AG10803 (cell line): ENCODE measurements around the gene ARL2BP.
"Not testable (repeated sequence)": the region's sequence is repeated elsewhere in the genome, so short reads cannot be mapped to it uniquely, and the experiment has no call there.

Source experiments
- DNase-seq: peaks from one replicate; pipeline ENCODE4 v3.0.0; 2010; ENCODE audit warnings: low read depth
- H3K4me3 ChIP-seq: 2 replicates; pipeline ENCODE4 v1.5.1; 2011; ENCODE audit warnings: mild to moderate bottlenecking, low read length, control low read depth
- CTCF ChIP-seq: conservative IDR thresholded peaks from 2 replicates; pipeline ENCODE4 v1.5.1; 2011; ENCODE audit warnings: mild to moderate bottlenecking, low read length, control low read depth, inconsistent platforms

ARL2BP gene

GRCh38 chr16:57244767-57245471 lies at the start of gene ARL2BP:
Gene ARL2BP (plus strand): TSS chr16:57245259. CDS start chr16:57245368, 109 bp downstream.
- TF ChIP-seq CTCF: 0 out of 2 replicates have a peak, but pooled peaks have one; percentile 18
- peak within 1 kb of the TSS; percentile 74 for H3K4me3 ChIP-seq
- peak; percentile 98 for DNase-seq

GRCh38 chr16:57196286-57196685 lies 48.8 kb upstream of the ARL2BP start:
- DNase-seq: no peak
- TF ChIP-seq CTCF: no peak

GRCh38 chr16:57196753-57197152 lies 48.3 kb upstream of the ARL2BP start:
- H3K4me3 ChIP-seq: no peak overlapping the region
- TF ChIP-seq CTCF: no peak
- DNase-seq: no peak

More at GRCh38 chr16:57196286-57196685, 48.8 kb upstream of the ARL2BP start:
- no peak overlapping the region for H3K4me3 ChIP-seq

- not testable (repeated sequence) for DNase-seq
These were observed 44.7 kb upstream of the ARL2BP start for GRCh38 chr16:57200321-57200720.

GRCh38 chr16:57200926-57201325 lies 44.1 kb upstream of the ARL2BP start:
- H3K4me3 ChIP-seq: not testable (repeated sequence)

More at GRCh38 chr16:57200321-57200720, 44.7 kb upstream of the ARL2BP start:
- H3K4me3 ChIP-seq: not testable (repeated sequence)

GRCh38 chr16:57202095-57202886 lies 42.8 kb upstream of the ARL2BP start:
- no peak for DNase-seq
- TF ChIP-seq CTCF: no peak
- no peak overlapping the region for H3K4me3 ChIP-seq

More at GRCh38 chr16:57200926-57201325, 44.1 kb upstream of the ARL2BP start:
- DNase-seq: not testable (repeated sequence)

GRCh38 chr16:57203451-57203850 lies 41.6 kb upstream of the ARL2BP start:
- TF ChIP-seq CTCF: no peak
- peak; percentile 62 for DNase-seq
- no peak overlapping the region for H3K4me3 ChIP-seq

GRCh38 chr16:57204675-57205074 lies 40.4 kb upstream of the ARL2BP start:
- DNase-seq: no peak
- TF ChIP-seq CTCF: no peak
- no peak overlapping the region for H3K4me3 ChIP-seq
